SK-N-SH treated with all-trans-retinoic acid at 6 μM for 48 hours (cell line): ENCODE results near the gene ANO3.

Experiments
- ATAC-seq: fragments of 200-7000 bp; cut with Tn5 transposase; 3 replicates; pipeline ENCODE4 v1.9.1; 2020; ENCODE audit warnings: mild to moderate bottlenecking, moderate library complexity
- ARNTL ChIP-seq: fragments of 450-650 bp; formaldehyde crosslinking; IDR thresholded peaks from 2 replicates; pipeline ENCODE4 v1.5.0; 2020; ENCODE audit warnings: low read depth, mild to moderate bottlenecking, moderate library complexity, borderline replicate concordance
- BACH2 ChIP-seq: fragments of 250-450 bp; sonication (Bioruptor Pico); IDR thresholded peaks from 2 replicates; pipeline ENCODE4 v1.9.0; 2021; ENCODE audit warnings: mild to moderate bottlenecking, borderline replicate concordance
- CREB5 ChIP-seq: fragments of 250-450 bp; sonication (Bioruptor Pico); IDR thresholded peaks from 2 replicates; pipeline ENCODE4 v1.5.1; 2020; ENCODE audit warnings: low read depth, mild to moderate bottlenecking, moderate library complexity
- CSRNP3 ChIP-seq: fragments of 250-450 bp; sonication (Bioruptor Pico); IDR thresholded peaks from 2 replicates; pipeline ENCODE4 v1.5.1; 2021; ENCODE audit warnings: mild to moderate bottlenecking, moderate library complexity
- ESRRG ChIP-seq: fragments of 250-450 bp; sonication (Bioruptor Pico); IDR thresholded peaks from 2 replicates; pipeline ENCODE4 v1.6.1; 2021; ENCODE audit warnings: mild to moderate bottlenecking
- GLIS3 ChIP-seq: fragments of 250-450 bp; sonication (Bioruptor Pico); IDR thresholded peaks from 2 replicates; pipeline ENCODE4 v1.5.0; 2020; ENCODE audit warnings: mild to moderate bottlenecking, moderate library complexity
- ISL1 ChIP-seq: fragments of 250-450 bp; sonication (Bioruptor Pico); IDR thresholded peaks from 2 replicates; pipeline ENCODE4 v2.1.2; 2022; ENCODE audit warnings: mild to moderate bottlenecking, moderate library complexity
- PATZ1 ChIP-seq: fragments of 250-450 bp; sonication (Bioruptor Pico); IDR thresholded peaks from 2 replicates; pipeline ENCODE4 v1.8.0; 2020; ENCODE audit warnings: mild to moderate bottlenecking, moderate library complexity, borderline replicate concordance
- POU6F1 ChIP-seq: fragments of 250-450 bp; sonication (Bioruptor Pico); IDR thresholded peaks from 2 replicates; pipeline ENCODE4 v1.8.0; 2021; ENCODE audit warnings: low read depth, mild to moderate bottlenecking, moderate library complexity, borderline replicate concordance
- PPARA ChIP-seq: fragments of 250-450 bp; sonication (Bioruptor Pico); IDR thresholded peaks from 2 replicates; pipeline ENCODE4 v1.5.0; 2020; ENCODE audit warnings: mild to moderate bottlenecking, borderline replicate concordance
- RARB ChIP-seq: fragments of 250-450 bp; sonication (Bioruptor Pico); IDR thresholded peaks from 2 replicates; pipeline ENCODE4 v1.8.0; 2021; ENCODE audit warnings: mild to moderate bottlenecking, moderate library complexity
- TCF4 ChIP-seq: fragments of 250-450 bp; sonication (Bioruptor Pico); IDR thresholded peaks from 2 replicates; pipeline ENCODE4 v1.8.0; 2021; ENCODE audit warnings: mild to moderate bottlenecking, moderate library complexity, borderline replicate concordance
- TOX ChIP-seq: fragments of 250-450 bp; sonication (Bioruptor Pico); IDR thresholded peaks from 2 replicates; pipeline ENCODE4 v1.8.0; 2021; ENCODE audit warnings: mild to moderate bottlenecking, moderate library complexity, borderline replicate concordance
- TSHZ2 ChIP-seq: fragments of 250-450 bp; sonication (Bioruptor Pico); IDR thresholded peaks from 2 replicates; pipeline ENCODE4 v1.5.0; 2020; ENCODE audit warnings: mild to moderate bottlenecking, moderate library complexity
- ZC3H10 ChIP-seq: fragments of 250-450 bp; sonication (Bioruptor Pico); IDR thresholded peaks from 2 replicates; pipeline ENCODE4 v1.5.1; 2021; ENCODE audit warnings: mild to moderate bottlenecking, moderate library complexity
- ZFP3 ChIP-seq: fragments of 250-450 bp; sonication (Bioruptor Pico); IDR thresholded peaks from 2 replicates; pipeline ENCODE4 v1.5.0; 2020; ENCODE audit warnings: mild to moderate bottlenecking, moderate library complexity
- ZNF565 ChIP-seq: fragments of 450-650 bp; formaldehyde crosslinking; conservative IDR thresholded peaks from 2 replicates; pipeline ENCODE4 v1.5.0; 2020; ENCODE audit warnings: low read depth, mild to moderate bottlenecking, moderate library complexity
- ZNF70 ChIP-seq: fragments of 450-650 bp; formaldehyde crosslinking; IDR thresholded peaks from 2 replicates; pipeline ENCODE4 v1.5.0; 2020; ENCODE audit warnings: mild to moderate bottlenecking, moderate library complexity

Gene ANO3

GRCh38 chr11:26583550-26583949, 251.6 kb downstream of the ANO3 start:
- ATAC-seq, result no peak
- TF ChIP-seq ISL1 (CRISPR knock-in tag), result peak; percentile 32; the same call in 1 of the 2 replicates
- TF ChIP-seq POU6F1 (CRISPR knock-in tag), result no peak

GRCh38 chr11:26584818-26585217, 252.9 kb downstream of the ANO3 start:
- no peak for ATAC-seq
- no peak for TF ChIP-seq ZC3H10 (CRISPR knock-in tag)
- TF ChIP-seq TSHZ2, result no peak
- TF ChIP-seq BACH2 (CRISPR knock-in tag), result no peak
- TF ChIP-seq ZNF565 (CRISPR knock-in tag), result no peak
- TF ChIP-seq ARNTL (CRISPR knock-in tag), result no peak
- TF ChIP-seq TOX (CRISPR knock-in tag), result no peak
- TF ChIP-seq PATZ1, result no peak
- TF ChIP-seq ZFP3, result no peak
- TF ChIP-seq RARB (CRISPR knock-in tag), result no peak
- TF ChIP-seq ESRRG (CRISPR knock-in tag), result no peak
- TF ChIP-seq POU6F1 (CRISPR knock-in tag), result no peak
- TF ChIP-seq CREB5 (CRISPR knock-in tag), result no peak
- TF ChIP-seq ISL1 (CRISPR knock-in tag), result no peak
- no peak for TF ChIP-seq CSRNP3

- ATAC-seq, result no peak
- no peak for TF ChIP-seq TCF4 (CRISPR knock-in tag)
- TF ChIP-seq ZNF70 (CRISPR knock-in tag), result no peak
- no peak for TF ChIP-seq TOX (CRISPR knock-in tag)
- TF ChIP-seq ISL1 (CRISPR knock-in tag), result no peak
These were observed 255.1 kb downstream of the ANO3 start for GRCh38 chr11:26587073-26587472.

- no peak for ATAC-seq
- TF ChIP-seq PPARA, result no peak
- TF ChIP-seq TSHZ2, result no peak
- TF ChIP-seq RARB (CRISPR knock-in tag), result no peak
- TF ChIP-seq ISL1 (CRISPR knock-in tag), result no peak
- TF ChIP-seq GLIS3, result no peak
- no peak for TF ChIP-seq ZNF565 (CRISPR knock-in tag)
- TF ChIP-seq TCF4 (CRISPR knock-in tag), result no peak
- no peak for TF ChIP-seq ESRRG (CRISPR knock-in tag)
- no peak for TF ChIP-seq CSRNP3
- TF ChIP-seq ARNTL (CRISPR knock-in tag), result no peak
- no peak for TF ChIP-seq ZC3H10 (CRISPR knock-in tag)
These were observed 261.8 kb downstream of the ANO3 start for GRCh38 chr11:26593691-26594090.
